Liver (tissue), 9 donors: Measurements from ENCODE around the gene ZYG11B. TPM values are rescaled to one million over a fixed set of nuclear protein-coding genes. Genes with fewer than 3 reads are reported as not detected.
"Not testable (repeated sequence)": the region's sequence is repeated elsewhere in the genome, so short reads cannot be mapped to it uniquely, and the experiment has no call there.

Experiments
- DNase-seq: peaks from one replicate; pipeline ENCODE4 v3.0.0-alpha.2; 2017; ENCODE audit warnings: low spot score
- H3K27ac ChIP-seq, 2 donors: one replicate each; pipeline ENCODE4 v1.7.0; 2013; ENCODE audit warnings: inconsistent platforms in 2 of 2, low read length in 2 of 2, control low read depth in 1 of 2, low read depth in 1 of 2, mild to moderate bottlenecking in 1 of 2
- H3K27me3 ChIP-seq, 4 donors: one replicate each; pipeline versions ENCODE4 v1.6.1 to v1.7.0; 2013; ENCODE audit warnings: low read length in 3 of 4, inconsistent platforms in 1 of 4, mild to moderate bottlenecking in 1 of 4, moderate library complexity in 1 of 4; ENCODE audit not compliant: control insufficient read depth in 4 of 4, insufficient read depth in 4 of 4
- H3K36me3 ChIP-seq, 4 donors: one replicate each; pipeline versions ENCODE4 v1.6.1 to v1.7.0; 2013; ENCODE audit warnings: low read length in 3 of 4, mild to moderate bottlenecking in 3 of 4, low read depth in 1 of 4, moderate library complexity in 1 of 4; ENCODE audit not compliant: control insufficient read depth in 4 of 4, insufficient read depth in 3 of 4
- H3K4me1 ChIP-seq, 4 donors: one replicate each; pipeline versions ENCODE4 v1.6.1 to v1.7.0; 2013; ENCODE audit warnings: low read length in 3 of 4, mild to moderate bottlenecking in 3 of 4, moderate library complexity in 1 of 4; ENCODE audit not compliant: control insufficient read depth in 4 of 4, insufficient read depth in 4 of 4
- H3K4me3 ChIP-seq, 3 donors: one replicate each; pipeline versions ENCODE4 v1.6.1 to v1.7.0; 2013; ENCODE audit warnings: low read length in 3 of 3, control low read depth in 1 of 3, low read depth in 1 of 3, mild to moderate bottlenecking in 1 of 3
- H3K9ac ChIP-seq, 2 donors: one replicate each; pipeline ENCODE4 v1.7.0; 2013; ENCODE audit warnings: low read length in 2 of 2, mild to moderate bottlenecking in 2 of 2, moderate library complexity in 2 of 2, control low read depth in 1 of 2, low read depth in 1 of 2
- H3K9me3 ChIP-seq, 4 donors: one replicate each; pipeline versions ENCODE4 v1.6.1 to v1.7.0; 2013; ENCODE audit warnings: low read length in 3 of 4; ENCODE audit not compliant: control insufficient read depth in 4 of 4
- FOXA1 ChIP-seq: IDR thresholded peaks from 2 replicates; pipeline ENCODE4 v1.6.1; 2016; ENCODE audit warnings: antibody characterized with exemption
- HNF4A ChIP-seq, 2 donors: conservative IDR thresholded peaks; 2 replicates each; pipeline ENCODE4 v1.6.1; 2016; ENCODE audit warnings: antibody characterized with exemption in 2 of 2, mild to moderate bottlenecking in 2 of 2
- RAD21 ChIP-seq, 2 donors: IDR thresholded peaks; 2 replicates each; pipeline ENCODE4 v1.6.1; 2016; ENCODE audit warnings: antibody characterized with exemption in 2 of 2, mild to moderate bottlenecking in 2 of 2
- SP1 ChIP-seq: IDR thresholded peaks from 2 replicates; pipeline ENCODE4 v1.6.1; 2018; ENCODE audit warnings: antibody characterized with exemption, mild to moderate bottlenecking
- TAF1 ChIP-seq: conservative IDR thresholded peaks from 2 replicates; pipeline ENCODE4 v1.6.1; 2016; ENCODE audit warnings: antibody characterized with exemption, mild to moderate bottlenecking
- WGBS: extraction: QIAGEN DNeasy Blood & Tissue Kit; methylation state at CpG from one replicate; pipeline ENCODE4 v1.1.7; 2013; 5-methylcytosine and 5-hydroxymethylcytosine counted together
- polyA plus RNA-seq, 2 donors: library from polyadenylated mRNA; stranded (reverse) in 1 of 2; unstranded in 1 of 2; fragments of 200-250 nt in 1 of 2; fragments of >200 nt in 1 of 2; fragmentation: Nextera tagmentation in 1 of 2; extraction: Ambion mirVana in 1 of 2; gene quantifications; one replicate each; pipeline versions ENCODE4 v1.2.1 to v1.2.3, GENCODE V29; 2013 to 2015
- total RNA-seq, 2 donors: library from RNA; depleted of rRNA; stranded (reverse); fragments of >200 nt; gene quantifications; one replicate each; pipeline ENCODE4 v1.2.3, GENCODE V29; 2014
- TF ChIP-seq, protein P1 (sequence below): fragments of 150-350 bp; IDR thresholded peaks from 2 replicates; pipeline ENCODE4 v1.5.1; 2017; ENCODE audit warnings: improper control_type of control experiment, low read depth, low read length; ENCODE audit not compliant: missing input control
- TF ChIP-seq, protein P2 (sequence below): IDR thresholded peaks from 2 replicates; pipeline ENCODE4 v1.6.1; 2016; ENCODE audit warnings: antibody characterized with exemption
- TF ChIP-seq, protein P3 (sequence below): IDR thresholded peaks from 2 replicates; pipeline ENCODE4 v1.6.1; 2016; ENCODE audit warnings: antibody characterized with exemption, mild to moderate bottlenecking
- donor health status: healthy.
- donor health status: healthy.
- donor health status: healthy.
- donor health status: healthy.
- donor health status: healthy.

ZYG11B gene
- total and polyA plus RNA-seq, 4 donors, result 6.1 to 111 (median 15.5) TPM

DNA sequence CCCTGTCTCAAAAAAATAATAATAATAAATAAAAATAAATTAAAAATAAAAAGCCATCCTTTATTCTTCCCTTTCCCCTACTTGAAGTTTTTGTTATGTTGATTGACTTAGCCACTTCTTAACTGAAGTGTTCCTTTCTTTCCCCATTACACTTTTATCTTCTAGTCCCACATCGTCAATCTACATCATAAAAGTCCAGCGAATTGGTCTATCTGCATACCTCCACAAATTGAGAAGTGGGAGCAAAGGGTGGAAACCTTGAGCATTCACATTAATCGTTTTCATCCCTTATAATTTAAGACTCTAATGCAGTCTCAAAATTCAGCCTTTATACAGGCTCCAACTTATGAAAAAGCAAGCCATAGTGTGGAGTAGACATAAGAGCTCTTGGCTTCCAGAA, 109.8 kb downstream of the ZYG11B start (continued):
- TF ChIP-seq, protein P1, sequence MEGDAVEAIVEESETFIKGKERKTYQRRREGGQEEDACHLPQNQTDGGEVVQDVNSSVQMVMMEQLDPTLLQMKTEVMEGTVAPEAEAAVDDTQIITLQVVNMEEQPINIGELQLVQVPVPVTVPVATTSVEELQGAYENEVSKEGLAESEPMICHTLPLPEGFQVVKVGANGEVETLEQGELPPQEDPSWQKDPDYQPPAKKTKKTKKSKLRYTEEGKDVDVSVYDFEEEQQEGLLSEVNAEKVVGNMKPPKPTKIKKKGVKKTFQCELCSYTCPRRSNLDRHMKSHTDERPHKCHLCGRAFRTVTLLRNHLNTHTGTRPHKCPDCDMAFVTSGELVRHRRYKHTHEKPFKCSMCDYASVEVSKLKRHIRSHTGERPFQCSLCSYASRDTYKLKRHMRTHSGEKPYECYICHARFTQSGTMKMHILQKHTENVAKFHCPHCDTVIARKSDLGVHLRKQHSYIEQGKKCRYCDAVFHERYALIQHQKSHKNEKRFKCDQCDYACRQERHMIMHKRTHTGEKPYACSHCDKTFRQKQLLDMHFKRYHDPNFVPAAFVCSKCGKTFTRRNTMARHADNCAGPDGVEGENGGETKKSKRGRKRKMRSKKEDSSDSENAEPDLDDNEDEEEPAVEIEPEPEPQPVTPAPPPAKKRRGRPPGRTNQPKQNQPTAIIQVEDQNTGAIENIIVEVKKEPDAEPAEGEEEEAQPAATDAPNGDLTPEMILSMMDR, result no peak
- TF ChIP-seq RAD21 (IDR thresholded peaks at IDR 0.05) (no peak), HNF4A (conservative IDR thresholded peaks at IDR 0.05) (no peak), FOXA1 (no peak), SP1 (no peak)

DNA sequence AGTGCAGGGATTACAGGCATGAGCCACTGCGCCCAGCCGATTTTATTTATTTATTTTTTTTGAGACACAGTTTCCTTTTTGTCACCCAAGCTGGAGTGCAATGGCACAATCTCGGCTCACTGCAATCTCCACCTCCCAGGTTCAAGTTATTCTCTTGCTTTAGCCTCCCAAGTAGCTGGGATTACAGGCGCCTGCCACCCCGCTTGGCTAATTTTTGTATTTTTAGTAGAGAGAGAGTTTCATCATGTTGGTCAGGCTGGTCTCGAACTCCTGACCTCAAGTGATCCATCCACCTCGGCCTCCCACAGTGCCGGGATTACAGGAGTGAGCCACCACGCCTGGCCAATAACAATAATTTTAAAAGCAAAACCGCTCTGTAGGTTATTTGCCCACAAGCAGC, 112.9 kb downstream of the ZYG11B start:
- 94% methylated on average over 10 of the region's 10 CpGs for WGBS
- not testable (repeated sequence) for H3K27ac ChIP-seq, H3K4me3 ChIP-seq, H3K27me3 ChIP-seq, DNase-seq, H3K9me3 ChIP-seq, H3K36me3 ChIP-seq, H3K9ac ChIP-seq
- peaks cover 5 to 14% (median 9%) of the 10 kb centered on the region in 4 donors for H3K4me1 ChIP-seq

DNA sequence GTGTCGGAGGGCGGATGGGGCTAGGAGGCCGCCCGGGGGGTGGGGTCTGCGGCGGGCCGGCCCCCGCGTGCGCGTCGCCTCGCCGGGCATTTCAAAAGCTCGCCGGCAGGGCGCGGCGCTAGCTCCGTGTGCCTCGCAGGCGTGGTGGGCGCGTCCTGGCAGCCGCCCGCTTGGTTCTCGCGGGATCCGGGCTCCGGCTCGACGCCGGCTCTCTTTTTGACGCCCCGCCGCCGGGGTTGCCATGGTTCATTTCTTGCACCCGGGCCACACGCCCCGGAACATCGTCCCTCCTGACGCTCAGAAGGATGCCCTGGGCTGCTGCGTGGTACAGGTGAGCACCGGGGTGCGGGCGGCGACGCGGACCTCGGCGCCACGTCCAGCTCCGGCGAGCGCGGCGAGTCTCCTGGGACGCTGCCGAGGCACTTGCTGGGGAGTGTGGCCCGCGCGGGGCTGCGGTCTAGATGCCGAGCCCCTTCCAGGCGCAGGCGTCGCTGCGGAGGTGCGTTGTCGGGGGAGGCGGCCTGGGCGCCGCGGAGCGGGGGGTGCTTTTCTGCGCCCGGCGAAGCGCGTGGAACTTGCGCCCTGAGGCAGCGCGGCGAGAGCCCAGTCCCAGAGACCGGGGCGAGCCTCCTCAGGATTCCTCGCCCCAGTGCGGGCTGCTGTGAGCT, 116.5 kb downstream of the ZYG11B start, which contains the start of gene ZYG11A:
TSS of gene ZYG11A (plus strand) at position 118 of the 668 bp plus-strand sequence. CDS start at position 242, 124 bp downstream.
- Histone ChIP-seq H3K4me3 (peak within 1 kb of the TSS; percentile 45 to 74 (median 47)), H3K27ac (peak within 1 kb of the TSS in 1 of 2 donors; percentile 16), H3K27me3 (no peaks in the 10 kb centered on the region), H3K9me3 (no peaks in the 10 kb centered on the region), H3K4me1 (peaks cover 0 to 14% (median 7%) of the 10 kb centered on the region in 4 donors), H3K36me3 (no peaks in the 10 kb centered on the region), H3K9ac (no peak within 1 kb of the TSS)
- DNase-seq, result peak; percentile 66
- WGBS, result 3% methylated on average over 88 of the region's 88 CpGs
- TF ChIP-seq RAD21 (IDR thresholded peaks at IDR 0.05) (peak in 1 of 2 donors; percentile 44), TAF1 (no peak), HNF4A (conservative IDR thresholded peaks at IDR 0.05) (no peak)
- TF ChIP-seq, protein P1, result peak; percentile 36
- TF ChIP-seq, protein P2, sequence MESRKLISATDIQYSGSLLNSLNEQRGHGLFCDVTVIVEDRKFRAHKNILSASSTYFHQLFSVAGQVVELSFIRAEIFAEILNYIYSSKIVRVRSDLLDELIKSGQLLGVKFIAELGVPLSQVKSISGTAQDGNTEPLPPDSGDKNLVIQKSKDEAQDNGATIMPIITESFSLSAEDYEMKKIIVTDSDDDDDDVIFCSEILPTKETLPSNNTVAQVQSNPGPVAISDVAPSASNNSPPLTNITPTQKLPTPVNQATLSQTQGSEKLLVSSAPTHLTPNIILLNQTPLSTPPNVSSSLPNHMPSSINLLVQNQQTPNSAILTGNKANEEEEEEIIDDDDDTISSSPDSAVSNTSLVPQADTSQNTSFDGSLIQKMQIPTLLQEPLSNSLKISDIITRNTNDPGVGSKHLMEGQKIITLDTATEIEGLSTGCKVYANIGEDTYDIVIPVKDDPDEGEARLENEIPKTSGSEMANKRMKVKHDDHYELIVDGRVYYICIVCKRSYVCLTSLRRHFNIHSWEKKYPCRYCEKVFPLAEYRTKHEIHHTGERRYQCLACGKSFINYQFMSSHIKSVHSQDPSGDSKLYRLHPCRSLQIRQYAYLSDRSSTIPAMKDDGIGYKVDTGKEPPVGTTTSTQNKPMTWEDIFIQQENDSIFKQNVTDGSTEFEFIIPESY, result peak; percentile 77
- TF ChIP-seq, protein P3, sequence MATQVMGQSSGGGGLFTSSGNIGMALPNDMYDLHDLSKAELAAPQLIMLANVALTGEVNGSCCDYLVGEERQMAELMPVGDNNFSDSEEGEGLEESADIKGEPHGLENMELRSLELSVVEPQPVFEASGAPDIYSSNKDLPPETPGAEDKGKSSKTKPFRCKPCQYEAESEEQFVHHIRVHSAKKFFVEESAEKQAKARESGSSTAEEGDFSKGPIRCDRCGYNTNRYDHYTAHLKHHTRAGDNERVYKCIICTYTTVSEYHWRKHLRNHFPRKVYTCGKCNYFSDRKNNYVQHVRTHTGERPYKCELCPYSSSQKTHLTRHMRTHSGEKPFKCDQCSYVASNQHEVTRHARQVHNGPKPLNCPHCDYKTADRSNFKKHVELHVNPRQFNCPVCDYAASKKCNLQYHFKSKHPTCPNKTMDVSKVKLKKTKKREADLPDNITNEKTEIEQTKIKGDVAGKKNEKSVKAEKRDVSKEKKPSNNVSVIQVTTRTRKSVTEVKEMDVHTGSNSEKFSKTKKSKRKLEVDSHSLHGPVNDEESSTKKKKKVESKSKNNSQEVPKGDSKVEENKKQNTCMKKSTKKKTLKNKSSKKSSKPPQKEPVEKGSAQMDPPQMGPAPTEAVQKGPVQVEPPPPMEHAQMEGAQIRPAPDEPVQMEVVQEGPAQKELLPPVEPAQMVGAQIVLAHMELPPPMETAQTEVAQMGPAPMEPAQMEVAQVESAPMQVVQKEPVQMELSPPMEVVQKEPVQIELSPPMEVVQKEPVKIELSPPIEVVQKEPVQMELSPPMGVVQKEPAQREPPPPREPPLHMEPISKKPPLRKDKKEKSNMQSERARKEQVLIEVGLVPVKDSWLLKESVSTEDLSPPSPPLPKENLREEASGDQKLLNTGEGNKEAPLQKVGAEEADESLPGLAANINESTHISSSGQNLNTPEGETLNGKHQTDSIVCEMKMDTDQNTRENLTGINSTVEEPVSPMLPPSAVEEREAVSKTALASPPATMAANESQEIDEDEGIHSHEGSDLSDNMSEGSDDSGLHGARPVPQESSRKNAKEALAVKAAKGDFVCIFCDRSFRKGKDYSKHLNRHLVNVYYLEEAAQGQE, result no peak

DNA sequence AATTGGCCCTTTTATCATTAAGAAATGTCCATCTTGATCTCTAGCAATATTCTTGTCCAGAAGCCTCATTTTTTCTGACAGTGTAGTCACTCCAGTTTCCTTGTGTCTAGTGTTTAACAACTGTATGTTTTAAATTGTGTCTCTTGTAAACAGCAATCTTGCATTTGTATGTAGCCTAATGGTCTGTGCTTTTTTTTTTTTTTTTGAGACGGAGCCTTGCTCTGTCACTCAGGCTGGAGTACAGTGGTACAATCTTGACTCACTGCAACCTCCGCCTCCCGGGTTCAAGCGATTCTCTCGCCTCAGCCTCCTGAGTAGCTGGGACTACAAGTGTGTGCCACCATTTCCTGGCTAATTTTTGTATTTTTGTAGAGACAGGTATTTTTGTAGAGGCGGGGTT, 118.9 kb downstream of the ZYG11B start:
- H3K4me1 ChIP-seq, result peaks cover 0 to 14% (median 7%) of the 10 kb centered on the region in 4 donors
- not testable (repeated sequence) for H3K4me3 ChIP-seq, H3K27ac ChIP-seq, H3K36me3 ChIP-seq, H3K9me3 ChIP-seq, H3K9ac ChIP-seq, DNase-seq, H3K27me3 ChIP-seq
- 86% methylated on average over 6 of the region's 6 CpGs for WGBS
